SKM-1 (cell line): ENCODE data around the gene TP53BP2.
"Not testable (repeated sequence)": the region's sequence is repeated elsewhere in the genome, so short reads cannot be mapped to it uniquely, and the experiment has no call there.

Experiments used
- DNase-seq: peaks from one replicate; lab custom pipeline; 2025; ENCODE audit not compliant: unreplicated experiment; lab: John Stamatoyannopoulos, UW

Gene TP53BP2

GRCh38 chr1:223747838-223748335 lies 97.9 kb downstream of the TP53BP2 start:
- DNase-seq: no peak

- no peak for DNase-seq
Measured at GRCh38 chr1:223745731-223746130, 100.0 kb downstream of the TP53BP2 start.

GRCh38 chr1:223742856-223743517 lies 102.8 kb downstream of the TP53BP2 start:
- no peak for DNase-seq

GRCh38 chr1:223741861-223742260 lies 103.9 kb downstream of the TP53BP2 start:
- DNase-seq: no peak

- DNase-seq: not testable (repeated sequence)
Measured at GRCh38 chr1:223740038-223740736, 105.6 kb downstream of the TP53BP2 start.

- DNase-seq: no peak
Measured at GRCh38 chr1:223739366-223740037, 106.2 kb downstream of the TP53BP2 start.

GRCh38 chr1:223738465-223739365 lies 107.0 kb downstream of the TP53BP2 start:
- no peak for DNase-seq

- DNase-seq: no peak
Measured at GRCh38 chr1:223737342-223737741, 108.4 kb downstream of the TP53BP2 start.

GRCh38 chr1:223736638-223737037 lies 109.1 kb downstream of the TP53BP2 start:
- not testable (repeated sequence) for DNase-seq

- no peak for DNase-seq
Measured at GRCh38 chr1:223733898-223734852, 111.6 kb downstream of the TP53BP2 start.

- no peak for DNase-seq
Measured at GRCh38 chr1:223732993-223733798, 112.6 kb downstream of the TP53BP2 start.

GRCh38 chr1:223731133-223731770 lies 114.5 kb downstream of the TP53BP2 start:
- no peak for DNase-seq

- DNase-seq: no peak
Measured at GRCh38 chr1:223730479-223731132, 115.1 kb downstream of the TP53BP2 start.

GRCh38 chr1:223729906-223730305 lies 115.8 kb downstream of the TP53BP2 start:
- DNase-seq: no peak
